ENCODE measurements around the gene LAPTM4A.

- TF ChIP-seq TAF1 (IDR thresholded peaks at IDR 0.05; ENCODE audit: borderline replicate concordance, low read depth, low read length) (no peak), POLR2A (IDR thresholded peaks at IDR 0.05; ENCODE audit: low read depth, low read length) (no peak)
These were observed 912 bp upstream of the LAPTM4A start for GRCh38 chr2:20052229-20052851.
